ENCODE results near the gene STK32C.
"Not testable (repeated sequence)": the region's sequence is repeated elsewhere in the genome, so short reads cannot be mapped to it uniquely, and the experiment has no call there.

Gene STK32C

DNA sequence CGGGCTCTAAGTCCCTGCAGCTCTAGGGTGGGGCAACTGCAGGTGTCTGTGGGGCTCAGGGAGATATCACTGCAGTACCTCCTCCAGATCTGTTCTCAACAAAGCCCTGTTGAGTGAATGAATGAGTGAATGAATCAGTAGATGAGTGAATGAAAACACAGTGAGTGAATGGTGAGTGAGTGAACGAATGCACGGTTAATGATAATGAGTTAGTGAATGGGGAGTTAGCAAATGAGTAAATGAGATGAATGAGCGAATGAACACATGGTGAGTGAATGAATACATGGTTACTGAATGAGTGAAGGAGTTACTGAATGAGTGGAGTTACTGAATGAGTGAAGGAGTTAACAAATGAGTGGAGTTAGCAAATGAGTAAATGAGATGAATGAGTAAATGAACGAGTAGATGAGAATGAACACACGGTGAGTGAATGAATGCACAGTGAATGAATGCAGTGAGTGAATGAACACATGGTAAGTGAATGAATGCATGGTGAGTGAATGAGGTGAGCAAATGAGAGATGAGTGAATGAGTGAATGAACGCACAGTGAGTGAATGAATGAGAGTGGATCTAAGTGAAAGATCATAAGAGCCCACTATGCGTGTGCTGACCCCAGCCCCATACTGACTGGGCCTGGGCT, 34.3 kb downstream of the STK32C start:
- no peak for DNase-seq (ENCODE audit: low read depth)
- TF ChIP-seq, protein P1, sequence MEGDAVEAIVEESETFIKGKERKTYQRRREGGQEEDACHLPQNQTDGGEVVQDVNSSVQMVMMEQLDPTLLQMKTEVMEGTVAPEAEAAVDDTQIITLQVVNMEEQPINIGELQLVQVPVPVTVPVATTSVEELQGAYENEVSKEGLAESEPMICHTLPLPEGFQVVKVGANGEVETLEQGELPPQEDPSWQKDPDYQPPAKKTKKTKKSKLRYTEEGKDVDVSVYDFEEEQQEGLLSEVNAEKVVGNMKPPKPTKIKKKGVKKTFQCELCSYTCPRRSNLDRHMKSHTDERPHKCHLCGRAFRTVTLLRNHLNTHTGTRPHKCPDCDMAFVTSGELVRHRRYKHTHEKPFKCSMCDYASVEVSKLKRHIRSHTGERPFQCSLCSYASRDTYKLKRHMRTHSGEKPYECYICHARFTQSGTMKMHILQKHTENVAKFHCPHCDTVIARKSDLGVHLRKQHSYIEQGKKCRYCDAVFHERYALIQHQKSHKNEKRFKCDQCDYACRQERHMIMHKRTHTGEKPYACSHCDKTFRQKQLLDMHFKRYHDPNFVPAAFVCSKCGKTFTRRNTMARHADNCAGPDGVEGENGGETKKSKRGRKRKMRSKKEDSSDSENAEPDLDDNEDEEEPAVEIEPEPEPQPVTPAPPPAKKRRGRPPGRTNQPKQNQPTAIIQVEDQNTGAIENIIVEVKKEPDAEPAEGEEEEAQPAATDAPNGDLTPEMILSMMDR (conservative IDR thresholded peaks at IDR 0.05; ENCODE audit: low read depth, low read length), result no peak
- H3K4me3 ChIP-seq (ENCODE audit: low read depth, low read length), result no peak overlapping the region

DNA sequence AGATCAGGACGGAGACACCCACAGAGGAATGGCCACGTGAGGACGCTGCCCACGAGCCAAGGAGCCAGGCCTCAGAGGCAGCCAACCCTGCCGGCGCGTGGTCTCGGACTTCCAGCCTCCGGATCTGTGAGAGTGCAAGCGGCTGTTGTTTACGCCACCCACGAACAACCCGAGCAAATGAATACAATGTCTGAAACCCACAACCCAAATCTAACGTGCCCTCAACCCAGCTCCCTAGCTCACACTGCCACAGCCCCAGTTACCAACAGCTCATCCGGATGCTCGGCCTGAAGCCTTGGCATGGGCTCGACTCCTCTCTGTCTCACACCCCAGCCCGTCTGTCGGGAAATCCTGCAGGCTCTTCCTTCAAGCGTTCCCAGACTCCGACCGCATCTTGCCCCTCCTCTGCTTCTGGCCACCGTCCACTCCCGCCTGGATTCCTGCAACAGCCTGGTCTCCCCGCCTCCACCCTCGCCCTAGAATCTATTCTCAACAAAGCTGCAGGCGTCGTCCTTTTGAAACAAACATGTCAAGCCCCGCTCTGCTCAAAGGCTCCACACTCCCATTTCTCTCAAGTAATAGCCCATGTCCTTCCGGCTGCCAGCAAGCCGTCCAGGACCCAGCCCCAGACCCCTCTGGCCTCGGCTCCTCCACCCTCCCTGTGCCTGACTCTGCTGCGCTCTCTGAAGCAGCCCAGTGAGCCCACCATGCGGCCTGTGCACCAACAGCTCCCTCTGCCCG, 35.3 kb downstream of the STK32C start:
- no peak overlapping the region for H3K4me3 ChIP-seq (ENCODE audit: low read depth, low read length)
- TF ChIP-seq, protein P1 (conservative IDR thresholded peaks at IDR 0.05; ENCODE audit: low read depth, low read length), result no peak
- peak; percentile 37 for DNase-seq (ENCODE audit: low read depth)

DNA sequence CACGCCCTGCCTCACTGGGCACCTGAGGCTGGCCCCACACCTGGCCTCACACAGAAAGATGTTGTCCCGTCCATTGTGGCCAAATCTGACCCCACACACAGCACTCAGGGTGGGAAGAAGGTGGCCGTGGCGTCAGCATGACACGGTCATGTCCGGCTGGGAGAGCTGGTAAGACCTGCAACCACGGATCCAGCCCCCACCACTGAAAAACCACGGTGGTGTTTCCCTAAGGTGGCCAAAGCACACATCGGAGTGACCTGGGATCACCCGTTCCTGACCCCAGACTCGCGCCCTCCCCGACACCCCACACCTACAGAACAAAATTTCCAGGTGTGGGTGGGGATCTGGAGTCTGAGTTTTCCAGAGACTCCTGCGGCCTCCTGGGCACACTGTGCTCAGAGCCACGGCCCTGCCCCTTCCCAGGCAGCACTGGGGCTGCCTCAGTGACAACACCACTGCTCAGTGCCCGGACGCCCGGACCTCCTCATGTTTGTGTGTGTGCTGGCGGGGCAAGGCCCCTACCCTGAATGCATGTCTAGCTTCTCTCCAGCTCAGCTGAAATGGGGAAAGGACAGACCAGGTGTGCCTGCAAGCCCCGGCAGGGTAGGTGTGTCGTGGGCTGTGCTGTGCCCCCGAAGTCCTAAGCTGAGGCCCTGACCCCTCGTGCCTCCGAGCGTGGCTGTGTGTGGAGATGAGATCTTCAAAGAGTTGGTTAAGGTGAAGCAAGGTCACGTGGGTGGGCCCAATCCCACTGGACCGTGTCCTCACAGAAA, 36.1 kb downstream of the STK32C start:
- H3K4me3 ChIP-seq (ENCODE audit: low read depth, low read length), result no peak overlapping the region
- no peak for DNase-seq (ENCODE audit: low read depth)
- TF ChIP-seq, protein P1 (conservative IDR thresholded peaks at IDR 0.05; ENCODE audit: low read depth, low read length), result no peak

DNA sequence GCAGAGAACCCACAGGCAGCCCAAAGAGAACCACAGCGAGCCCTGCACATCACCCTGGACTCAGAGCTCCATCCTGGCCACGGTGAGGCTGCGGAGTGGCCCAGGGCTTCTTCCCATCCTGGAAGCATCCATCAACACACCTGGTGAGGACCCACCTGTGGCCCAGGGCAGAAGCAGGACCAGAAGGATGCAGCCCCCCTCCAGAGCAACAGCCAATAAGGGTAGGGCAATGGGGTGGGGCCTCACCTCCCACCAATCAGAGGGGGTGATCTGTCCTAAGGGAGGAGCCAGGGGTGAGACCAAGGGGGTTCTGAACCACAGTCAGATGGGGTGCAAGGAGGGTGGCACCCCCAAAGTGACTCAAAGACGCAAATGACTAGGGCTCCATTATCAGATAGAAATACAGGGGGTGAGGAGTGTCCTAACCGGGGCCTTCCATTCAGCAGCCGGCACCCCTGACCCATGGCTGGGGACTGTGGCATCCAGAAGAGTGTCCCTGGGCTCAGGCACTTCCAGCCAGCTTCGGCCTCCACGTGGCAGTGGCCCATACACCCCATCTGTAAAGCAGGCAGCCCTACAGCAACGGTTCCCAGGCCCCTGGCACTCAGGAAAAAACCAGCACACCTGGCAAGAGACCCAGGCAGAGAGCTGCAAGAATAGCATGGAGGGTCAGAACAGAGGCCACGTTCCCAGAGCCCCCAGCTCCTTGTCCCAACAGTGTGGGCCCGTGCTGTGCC, 36.9 kb downstream of the STK32C start:
- TF ChIP-seq, protein P1 (conservative IDR thresholded peaks at IDR 0.05; ENCODE audit: low read depth, low read length), result no peak
- DNase-seq (ENCODE audit: low read depth), result no peak
- no peak overlapping the region for H3K4me3 ChIP-seq (ENCODE audit: low read depth, low read length)

DNA sequence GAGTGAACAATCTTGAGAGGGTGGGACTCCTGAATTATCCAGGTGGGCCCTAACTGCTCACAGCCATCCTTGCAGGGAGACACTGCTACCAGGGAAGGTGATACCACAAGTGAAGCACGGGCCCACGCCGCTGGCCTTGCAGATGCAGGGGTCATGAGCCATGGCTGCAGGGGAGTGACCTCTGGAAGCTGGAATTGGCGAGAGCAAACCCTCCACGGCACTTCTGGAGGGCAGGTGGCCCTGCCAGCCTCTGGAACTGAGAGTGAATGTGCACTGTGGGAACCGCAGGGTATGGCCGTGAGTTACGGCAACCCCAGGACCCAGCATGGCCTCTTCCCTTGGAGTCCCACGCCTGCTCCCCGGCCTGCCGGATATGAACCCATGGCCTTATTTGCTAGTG, 37.5 kb downstream of the STK32C start:
- TF ChIP-seq, protein P1 (conservative IDR thresholded peaks at IDR 0.05; ENCODE audit: low read depth, low read length), result no peak
- no peak overlapping the region for H3K4me3 ChIP-seq (ENCODE audit: low read depth, low read length)
- no peak for DNase-seq (ENCODE audit: low read depth)

DNA sequence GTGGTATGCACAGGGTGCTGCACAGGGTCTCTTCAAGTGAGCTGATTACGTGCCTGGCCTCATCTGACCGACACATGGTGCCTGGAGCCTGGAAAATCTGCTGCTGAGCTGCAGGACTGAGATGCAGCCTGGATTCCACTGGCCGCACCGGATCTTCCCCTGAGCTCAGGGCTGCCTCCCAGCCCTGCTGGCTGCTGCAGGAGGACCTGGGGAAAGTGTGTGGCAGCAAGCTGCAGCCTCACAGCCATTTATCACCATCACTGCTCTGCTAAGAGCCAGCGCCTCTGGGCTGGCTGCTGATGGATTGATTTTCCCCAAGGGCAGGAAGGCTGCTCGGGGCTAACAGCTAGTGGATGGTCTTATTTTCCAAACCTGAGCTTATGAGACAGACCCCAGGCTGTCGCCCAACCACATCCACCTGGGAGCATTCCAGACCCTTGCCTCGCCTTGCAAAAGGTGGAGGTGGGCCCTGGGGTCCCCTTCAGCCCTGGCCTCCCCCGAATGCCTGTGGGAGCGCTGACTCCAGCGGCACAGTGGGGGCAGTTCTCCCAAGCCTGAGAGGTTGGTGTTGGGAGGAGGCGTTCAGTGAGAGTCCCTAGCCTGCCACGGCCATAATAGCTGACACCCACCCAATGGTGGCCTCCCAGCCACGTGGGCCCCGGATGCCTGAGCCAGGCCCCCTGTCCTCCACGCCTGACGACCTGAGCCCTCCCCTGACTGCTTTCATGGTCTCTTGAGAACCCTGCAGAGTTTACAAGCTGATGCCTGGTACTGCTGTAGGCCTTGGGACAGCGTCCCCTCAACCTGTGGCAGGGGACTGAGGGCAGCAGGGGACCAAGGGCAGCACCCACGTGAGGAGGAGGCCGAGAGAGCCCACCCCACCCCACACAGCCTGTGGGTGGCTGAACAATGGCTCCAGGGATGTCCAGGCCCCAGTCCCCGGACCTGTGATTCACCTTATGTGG, 38.2 kb downstream of the STK32C start:
- TF ChIP-seq, protein P1 (conservative IDR thresholded peaks at IDR 0.05; ENCODE audit: low read depth, low read length), result no peak
- no peak for DNase-seq (ENCODE audit: low read depth)
- no peak overlapping the region for H3K4me3 ChIP-seq (ENCODE audit: low read depth, low read length)

DNA sequence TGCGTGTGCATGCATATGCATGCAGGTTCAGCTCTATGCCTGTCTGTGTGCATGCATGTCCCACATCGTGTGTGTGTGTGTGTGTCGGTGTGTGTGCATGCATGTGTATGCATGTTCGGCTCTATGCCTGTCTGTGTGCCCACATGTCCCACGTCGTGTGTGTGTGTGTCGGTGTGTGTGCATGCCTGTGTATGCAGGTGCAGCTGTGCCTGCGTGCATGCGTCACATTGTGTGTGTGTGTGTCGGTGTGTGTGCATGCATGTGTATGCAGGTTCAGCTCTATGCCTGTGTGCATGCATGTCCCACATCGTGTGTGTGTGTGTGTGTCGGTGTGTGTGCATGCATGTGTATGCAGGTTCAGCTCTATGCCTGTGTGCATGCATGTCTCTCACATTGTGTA, 39.8 kb downstream of the STK32C start:
- DNase-seq (ENCODE audit: low read depth); H3K4me3 ChIP-seq (ENCODE audit: low read depth, low read length): not testable (repeated sequence)

Measured in choroid plexus epithelial cell (primary cell).